ENCODE data around the gene SPG7.

- TF ChIP-seq CTCF (conservative IDR thresholded peaks at IDR 0.05; ENCODE audit: low read length), result no peak
- TF ChIP-seq EZH2phosphoT487 (IDR thresholded peaks at IDR 0.05; ENCODE audit: borderline replicate concordance), result no peak
Observed at GRCh38 chr16:89510526-89510925, 2.3 kb downstream of the SPG7 start.
